RWPE2 (cell line): ENCODE data around the gene LTBP3.

ENCODE experiments used
- ATAC-seq: fragments of 200-7000 bp; cut with Tn5 transposase; 3 replicates; pipeline ENCODE4 v1.9.1; 2021; ENCODE audit warnings: low read depth
- DNase-seq: peaks from one replicate; pipeline ENCODE4 v3.0.0-alpha.2; 2020; ENCODE audit warnings: low spot score
- H3K27ac ChIP-seq: fragments of 450-650 bp; 2 replicates; pipeline ENCODE4 v1.5.1; 2017; ENCODE audit warnings: mild to moderate bottlenecking; ENCODE audit not compliant: poor library complexity, severe bottlenecking
- H3K27me3 ChIP-seq: fragments of 250-450 bp; sonication (Bioruptor Pico); 2 replicates; pipeline ENCODE4 v1.5.1; 2021; ENCODE audit warnings: mild to moderate bottlenecking, moderate library complexity; ENCODE audit not compliant: insufficient read depth, poor library complexity, severe bottlenecking
- H3K36me3 ChIP-seq: fragments of 250-450 bp; sonication (Bioruptor Pico); 2 replicates; pipeline ENCODE4 v1.5.1; 2020; ENCODE audit warnings: low read depth, mild to moderate bottlenecking, moderate library complexity
- H3K4me1 ChIP-seq: fragments of 250-450 bp; sonication (Bioruptor Pico); 2 replicates; pipeline ENCODE4 v1.5.1; 2021; ENCODE audit warnings: mild to moderate bottlenecking, moderate library complexity; ENCODE audit not compliant: insufficient read depth, poor library complexity, severe bottlenecking
- H3K4me3 ChIP-seq: fragments of 250-450 bp; sonication (Bioruptor Pico); 2 replicates; pipeline ENCODE4 v1.5.1; 2021; ENCODE audit warnings: mild to moderate bottlenecking, moderate library complexity; ENCODE audit not compliant: severe bottlenecking
- H3K9me3 ChIP-seq: fragments of 250-450 bp; sonication (Bioruptor Pico); 2 replicates; pipeline ENCODE4 v1.5.1; 2021; ENCODE audit warnings: mild to moderate bottlenecking, moderate library complexity; ENCODE audit not compliant: severe bottlenecking
- CTCF ChIP-seq: fragments of 450-650 bp; IDR thresholded peaks from one replicate; pipeline ENCODE4 v1.5.1; 2017; ENCODE audit warnings: mild to moderate bottlenecking, moderate library complexity; ENCODE audit not compliant: poor library complexity, severe bottlenecking

The LTBP3 gene

GRCh38 chr11:65498042-65498726 is 60.0 kb downstream of the LTBP3 start:
- no peak for ATAC-seq

DNA sequence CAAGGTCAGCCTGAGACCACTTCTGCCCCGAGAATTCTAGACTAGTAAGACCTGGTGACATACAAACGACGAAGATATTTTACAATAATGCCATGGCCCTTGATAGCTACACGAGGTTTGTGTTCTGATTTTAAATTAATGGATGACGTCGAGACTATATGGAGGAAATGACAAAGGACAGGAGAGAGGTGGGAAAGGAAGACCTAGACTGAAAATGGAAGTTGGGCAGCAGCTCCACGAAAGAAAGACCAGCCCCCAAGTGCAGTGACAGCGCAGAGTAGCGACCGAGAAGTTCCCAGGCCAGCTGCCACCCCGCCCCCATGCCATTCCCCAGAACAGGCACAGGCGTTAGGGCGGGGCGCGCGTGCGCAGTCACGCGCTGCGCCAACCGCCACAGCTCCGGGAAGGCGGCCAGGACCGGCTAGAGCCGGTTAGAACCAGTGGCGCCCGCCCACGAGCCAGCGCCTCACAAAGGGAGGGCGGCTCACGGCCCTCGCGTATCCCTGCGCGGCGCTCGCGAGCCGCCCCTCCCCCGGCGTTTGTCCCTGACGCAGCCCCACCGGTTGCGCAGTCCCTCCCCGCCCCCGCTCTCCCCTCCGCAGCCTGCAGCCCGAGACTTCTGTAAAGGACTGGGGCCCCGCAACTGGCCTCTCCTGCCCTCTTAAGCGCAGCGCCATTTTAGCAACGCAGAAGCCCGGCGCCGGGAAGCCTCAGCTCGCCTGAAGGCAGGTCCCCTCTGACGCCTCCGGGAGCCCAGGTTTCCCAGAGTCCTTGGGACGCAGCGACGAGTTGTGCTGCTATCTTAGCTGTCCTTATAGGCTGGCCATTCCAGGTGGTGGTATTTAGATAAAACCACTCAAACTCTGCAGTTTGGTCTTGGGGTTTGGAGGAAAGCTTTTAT is 60.8 kb downstream of the LTBP3 start:
- ATAC-seq (peak; percentile 70), DNase-seq (peak; percentile 97)
- Histone ChIP-seq H3K27ac (peak overlapping the region; percentile 99), H3K27me3 (no peaks in the 10 kb centered on the region), H3K4me3 (peak overlapping the region; percentile 70), H3K36me3 (peaks cover 35% of the 10 kb centered on the region), H3K9me3 (no peaks in the 10 kb centered on the region), H3K4me1 (peaks cover 37% of the 10 kb centered on the region)
- peak; percentile 17 for TF ChIP-seq CTCF

More at GRCh38 chr11:65498042-65498726, 60.0 kb downstream of the LTBP3 start:
- Histone ChIP-seq H3K9me3 (no peaks in the 10 kb centered on the region), H3K27ac (peak overlapping the region; percentile 99), H3K27me3 (no peaks in the 10 kb centered on the region), H3K4me1 (peaks cover 29% of the 10 kb centered on the region), H3K36me3 (peaks cover 43% of the 10 kb centered on the region), H3K4me3 (peak overlapping the region; percentile 70)
- no peak for DNase-seq
- no peak for TF ChIP-seq CTCF

DNA sequence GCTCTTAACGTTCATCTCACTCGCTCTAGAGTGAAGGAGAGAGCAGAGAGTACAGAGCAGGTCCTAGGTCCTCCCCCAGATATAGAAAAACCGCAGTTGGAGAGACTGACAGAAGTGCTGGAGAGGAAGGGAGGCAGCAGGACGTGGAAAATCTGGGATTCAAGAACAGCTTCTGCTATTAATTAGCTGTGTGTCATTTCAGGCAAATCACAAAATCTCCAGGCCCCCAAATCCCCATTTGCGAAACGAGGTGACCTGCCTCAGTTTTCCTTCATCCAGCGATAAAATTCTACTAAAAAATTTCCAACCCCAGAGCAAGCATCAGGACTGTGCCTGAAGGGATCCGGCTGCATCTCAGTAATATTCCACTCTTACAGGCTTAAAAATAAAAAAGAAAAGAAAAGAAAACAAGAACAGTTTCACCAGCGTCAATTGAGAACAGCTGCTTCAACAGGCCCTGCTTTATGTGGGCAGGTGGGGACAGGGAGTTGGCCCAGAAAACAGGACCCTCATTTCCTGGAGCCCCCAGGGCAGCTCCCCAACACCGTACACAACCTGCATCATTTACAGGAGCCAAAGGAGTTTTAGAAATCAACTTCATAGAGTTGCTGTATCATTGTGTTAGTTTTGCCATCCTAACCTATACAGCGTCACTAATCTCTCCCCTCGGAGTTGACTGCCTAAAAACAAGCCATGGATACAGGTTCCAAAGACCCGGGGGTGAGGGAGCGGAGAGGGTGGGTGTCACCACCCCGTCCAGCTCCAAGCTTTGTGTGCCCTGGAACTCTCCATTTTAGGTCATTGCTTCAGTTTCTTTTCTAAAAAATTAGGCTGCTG is 61.6 kb downstream of the LTBP3 start:
- ATAC-seq (no peak), DNase-seq (no peak)
- Histone ChIP-seq H3K36me3 (peaks cover 26% of the 10 kb centered on the region), H3K4me1 (peaks cover 45% of the 10 kb centered on the region), H3K27me3 (no peaks in the 10 kb centered on the region), H3K4me3 (peak overlapping the region; percentile 3), H3K27ac (peak overlapping the region; percentile 99), H3K9me3 (no peaks in the 10 kb centered on the region)
- TF ChIP-seq CTCF, result no peak

DNA sequence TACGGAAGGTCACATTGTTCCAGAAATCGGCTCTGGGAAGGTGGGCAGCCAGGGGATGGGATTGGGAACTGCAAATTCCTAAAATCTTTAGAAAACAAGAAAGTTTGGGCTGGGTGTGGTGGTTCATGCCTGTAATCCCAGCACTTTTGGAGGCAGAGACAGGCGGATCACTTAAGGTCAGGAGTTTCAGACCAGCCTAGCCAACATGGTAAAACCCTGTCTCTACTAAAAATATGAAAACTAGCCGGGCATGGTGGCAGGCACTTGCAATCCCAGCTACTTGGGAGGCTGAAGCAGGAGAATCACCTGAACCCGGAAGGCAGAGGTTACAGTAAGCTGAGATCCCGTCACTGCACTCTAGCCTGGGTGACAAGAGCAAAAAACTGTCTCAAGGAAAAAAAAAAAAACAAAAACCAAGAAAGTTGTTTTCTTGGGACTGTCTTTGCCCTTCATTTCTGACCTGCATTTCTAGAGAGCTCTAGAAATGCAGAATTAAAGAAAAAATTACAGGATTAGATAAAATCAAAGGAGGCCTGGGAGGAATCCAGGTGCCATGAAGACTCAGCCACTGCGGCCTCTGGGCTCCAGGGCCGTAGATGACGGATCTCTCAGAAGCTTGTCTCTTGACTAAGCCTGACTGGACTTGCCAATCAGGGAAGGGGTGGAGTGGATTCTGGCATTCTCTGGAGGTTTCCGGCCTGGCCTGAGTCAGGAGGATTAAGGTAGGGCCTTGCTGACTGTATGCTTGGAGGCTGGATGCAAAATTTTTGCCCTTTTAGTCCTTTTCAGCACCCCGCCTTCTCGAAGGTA is 64.6 kb downstream of the LTBP3 start:
- TF ChIP-seq CTCF, result no peak
- Histone ChIP-seq H3K4me3 (no peak overlapping the region), H3K36me3 (no peaks in the 10 kb centered on the region), H3K9me3 (no peaks in the 10 kb centered on the region), H3K4me1 (peaks cover 72% of the 10 kb centered on the region), H3K27ac (peak overlapping the region; percentile 99), H3K27me3 (no peaks in the 10 kb centered on the region)
- DNase-seq (peak; percentile 95), ATAC-seq (peak; percentile 81)
